HG03039 (cell line): ENCODE data around the gene ZKSCAN3.
A peak's percentile ranks its signal among the peaks of the same experiment; 100 is the strongest.
"Not testable (repeated sequence)": the region's sequence is repeated elsewhere in the genome, so short reads cannot be mapped to it uniquely, and the experiment has no call there.

Source experiments
- ATAC-seq: cut with Tn5 transposase; IDR thresholded peaks from one replicate; pipeline ENCODE4 v1.9.1; 2021; ENCODE audit warnings: mild to moderate bottlenecking, moderate library complexity; ENCODE audit not compliant: unreplicated experiment

Gene ZKSCAN3

DNA sequence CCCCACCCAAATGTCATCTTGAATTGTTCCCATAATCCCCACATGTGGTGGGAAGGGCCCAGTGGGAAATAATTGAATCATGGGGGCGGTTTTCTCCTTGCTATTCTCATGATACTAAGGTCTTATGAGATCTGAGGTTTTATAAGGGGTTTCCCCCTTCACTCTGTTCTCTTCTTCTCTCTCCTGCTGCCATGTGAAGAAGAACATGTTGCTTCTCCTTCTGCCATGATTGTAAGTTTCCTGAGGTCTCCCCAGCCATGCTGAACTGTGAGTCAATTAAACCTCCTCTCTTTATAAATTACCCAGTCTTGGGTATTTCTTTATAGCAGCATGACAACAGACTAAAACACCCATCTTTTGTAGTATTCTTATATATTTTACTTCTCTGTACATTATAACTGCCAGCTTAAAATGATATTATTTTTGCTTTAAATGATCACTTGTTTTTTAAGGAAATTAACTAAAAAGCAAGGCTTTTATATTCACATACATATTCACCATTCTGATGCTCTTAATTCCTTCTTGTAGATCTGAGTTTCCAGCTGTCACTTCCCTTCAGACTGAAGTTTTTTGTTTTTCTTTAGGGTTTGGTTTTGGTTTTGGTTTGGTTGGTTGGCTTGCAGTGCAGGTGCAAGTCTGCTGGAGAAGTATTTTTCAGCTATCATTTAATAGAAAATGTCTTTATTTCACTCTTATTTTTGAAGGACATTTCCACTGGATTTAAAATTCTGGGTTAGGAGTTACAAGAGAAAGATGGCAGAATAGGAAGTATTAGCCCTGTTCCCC, 9.2 kb upstream of the ZKSCAN3 start:
- no peak for ATAC-seq

DNA sequence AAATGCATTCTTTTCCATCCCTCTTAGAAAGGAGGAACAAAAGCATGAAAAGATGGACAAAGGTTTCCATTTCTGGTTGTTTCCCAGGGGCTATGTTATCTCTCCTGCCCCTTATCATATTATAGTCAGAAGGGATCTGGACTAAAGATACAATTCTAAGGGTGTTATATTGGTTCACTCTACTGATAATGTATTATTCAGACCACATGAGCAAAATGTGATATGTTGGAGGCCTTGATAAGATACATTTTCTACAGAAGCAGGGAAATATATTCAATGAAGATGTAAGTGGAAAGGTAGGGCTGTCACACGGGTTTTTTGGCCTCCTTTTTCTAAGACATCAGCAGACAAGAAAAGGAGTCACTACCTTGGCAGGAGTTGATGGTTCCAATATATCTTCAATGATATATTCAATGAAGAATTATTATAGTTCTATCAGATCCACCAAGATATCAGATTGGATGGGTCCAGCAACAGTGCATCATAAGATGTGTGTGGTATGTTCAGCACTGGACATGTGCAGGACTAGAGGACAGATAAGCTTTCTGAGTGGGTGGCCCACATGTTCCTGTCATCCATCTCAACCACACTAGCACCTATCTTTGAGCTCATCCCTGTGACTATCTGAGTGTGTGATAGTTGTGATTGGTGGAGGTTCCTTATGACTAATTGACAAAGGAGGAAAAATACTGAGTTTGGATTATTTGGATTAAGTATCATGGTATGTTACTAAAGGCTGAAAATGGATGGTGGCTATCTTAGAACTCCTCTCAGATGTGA, 5.7 kb upstream of the ZKSCAN3 start:
- ATAC-seq, result no peak

DNA sequence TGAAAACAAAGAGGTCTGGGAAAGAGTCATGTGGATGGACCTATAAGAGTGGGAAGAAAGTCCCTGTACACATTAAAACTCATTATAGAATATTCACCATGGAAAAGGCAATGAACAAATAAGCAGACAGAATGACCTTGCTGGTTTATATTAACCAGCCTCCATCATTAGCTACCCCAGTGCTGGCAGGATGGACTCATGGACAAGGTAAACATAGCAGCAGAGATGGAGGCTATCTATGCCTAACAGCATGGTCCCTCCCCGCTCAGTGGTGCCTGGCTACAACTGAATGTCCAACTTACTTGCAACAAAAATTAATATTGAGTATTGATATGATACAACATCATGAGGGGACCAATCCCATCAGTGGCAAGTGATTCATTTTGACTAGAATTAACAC, 4.5 kb upstream of the ZKSCAN3 start:
- no peak for ATAC-seq

DNA sequence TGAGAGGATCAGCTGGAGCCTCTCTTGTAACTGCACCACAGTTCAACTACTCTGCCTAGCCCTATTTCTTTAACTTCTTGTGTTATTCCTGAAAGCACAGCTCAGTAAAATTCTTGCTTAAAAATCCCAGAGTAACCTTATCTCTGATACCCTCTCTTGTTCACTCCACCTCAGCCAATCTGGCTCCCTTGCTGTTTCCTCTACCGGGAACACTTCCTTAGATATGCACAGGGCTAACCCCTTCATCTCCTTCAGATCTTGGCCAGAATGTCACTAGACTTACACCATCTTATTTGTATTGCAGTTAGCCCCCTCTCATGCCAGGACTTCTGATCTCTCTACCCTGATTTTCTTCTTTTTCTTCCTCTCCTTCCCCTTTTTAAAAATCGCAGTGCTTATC, 2.6 kb upstream of the ZKSCAN3 start:
- ATAC-seq, result no peak

DNA sequence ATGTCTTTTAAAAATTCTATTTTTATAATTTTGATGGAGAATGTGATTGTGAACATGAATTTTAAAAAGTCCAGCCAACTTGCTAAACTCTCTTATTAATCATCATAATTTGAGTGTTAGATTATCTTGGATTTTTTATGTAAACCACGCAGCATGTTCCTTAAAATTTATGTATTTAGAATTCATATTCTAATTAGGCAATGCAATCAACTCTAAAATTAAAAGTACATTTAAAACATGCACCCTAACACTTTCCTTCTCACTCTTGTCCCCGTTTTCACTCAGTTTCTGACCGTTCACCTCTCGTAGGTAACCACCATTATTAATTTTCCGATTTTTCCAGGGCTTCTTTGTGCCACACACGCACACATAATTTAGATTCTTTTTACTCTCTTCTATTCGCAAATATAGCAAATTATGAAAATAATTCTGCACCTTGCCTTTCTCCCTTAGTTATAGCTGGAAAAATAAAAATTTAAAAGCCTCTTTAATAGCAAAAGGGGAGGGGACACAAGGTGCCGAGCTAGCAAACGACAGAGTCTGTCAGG, 329 bp upstream of the ZKSCAN3 start:
- ATAC-seq, result no peak

DNA sequence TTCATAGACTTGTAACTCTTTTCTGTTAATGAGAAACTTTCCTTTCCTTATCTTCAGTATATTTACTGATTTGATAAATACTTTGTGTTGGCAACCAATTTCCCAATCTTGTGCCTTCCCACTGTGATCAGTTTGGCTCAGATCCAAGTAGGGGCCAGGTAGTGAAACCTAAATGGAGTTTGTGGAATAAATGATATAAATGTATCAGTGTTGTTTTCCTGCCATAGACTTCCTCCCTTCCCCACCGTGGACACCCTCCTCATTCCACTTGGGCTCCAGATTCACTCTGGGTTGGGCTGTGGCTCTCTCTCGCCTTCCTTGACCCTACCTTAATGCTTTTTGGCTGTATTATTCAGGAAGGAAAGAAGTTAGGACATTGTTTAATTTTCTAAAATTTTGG, 1.3 kb downstream of the ZKSCAN3 start:
- no peak for ATAC-seq

DNA sequence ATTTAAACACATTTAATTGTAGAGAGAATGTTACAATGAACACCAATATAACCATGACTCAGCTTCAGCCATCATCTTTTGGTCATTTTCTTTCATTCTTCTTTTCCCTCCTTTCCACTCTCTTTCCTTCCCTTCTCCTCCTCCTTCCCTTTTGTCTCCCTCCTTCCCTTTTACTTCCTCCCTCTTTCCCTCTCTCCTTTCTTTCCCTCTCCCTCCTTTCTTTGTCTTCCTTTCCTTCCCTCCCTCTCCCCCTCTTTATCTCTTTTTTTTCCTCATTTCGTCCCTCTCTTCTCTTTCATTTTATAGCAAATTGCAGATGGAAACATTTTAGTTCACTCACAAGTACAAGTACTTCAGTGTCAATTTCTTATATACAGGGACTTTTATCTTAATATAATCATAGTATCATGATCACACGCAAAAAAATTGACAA, 1.8 kb downstream of the ZKSCAN3 start:
- no peak for ATAC-seq

DNA sequence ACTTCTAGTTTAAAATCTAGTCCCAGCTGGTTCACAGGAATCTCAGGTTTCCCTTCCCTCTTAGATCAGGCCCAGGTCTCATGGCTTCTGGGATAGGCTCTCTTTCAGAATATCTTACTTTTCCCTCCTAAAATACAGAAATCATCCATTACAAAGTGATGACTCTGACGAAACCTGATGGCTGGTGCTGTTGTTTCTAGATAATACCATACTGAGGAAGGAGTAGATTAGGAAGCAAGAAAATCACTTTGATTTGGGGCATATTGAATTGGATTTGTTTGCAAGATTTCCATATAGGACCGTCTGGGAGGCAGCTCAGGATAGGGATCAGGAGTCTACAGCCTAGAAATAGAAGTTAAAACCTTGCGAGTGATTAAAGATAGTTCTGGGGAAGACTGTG, 3.6 kb downstream of the ZKSCAN3 start:
- ATAC-seq, result no peak

DNA sequence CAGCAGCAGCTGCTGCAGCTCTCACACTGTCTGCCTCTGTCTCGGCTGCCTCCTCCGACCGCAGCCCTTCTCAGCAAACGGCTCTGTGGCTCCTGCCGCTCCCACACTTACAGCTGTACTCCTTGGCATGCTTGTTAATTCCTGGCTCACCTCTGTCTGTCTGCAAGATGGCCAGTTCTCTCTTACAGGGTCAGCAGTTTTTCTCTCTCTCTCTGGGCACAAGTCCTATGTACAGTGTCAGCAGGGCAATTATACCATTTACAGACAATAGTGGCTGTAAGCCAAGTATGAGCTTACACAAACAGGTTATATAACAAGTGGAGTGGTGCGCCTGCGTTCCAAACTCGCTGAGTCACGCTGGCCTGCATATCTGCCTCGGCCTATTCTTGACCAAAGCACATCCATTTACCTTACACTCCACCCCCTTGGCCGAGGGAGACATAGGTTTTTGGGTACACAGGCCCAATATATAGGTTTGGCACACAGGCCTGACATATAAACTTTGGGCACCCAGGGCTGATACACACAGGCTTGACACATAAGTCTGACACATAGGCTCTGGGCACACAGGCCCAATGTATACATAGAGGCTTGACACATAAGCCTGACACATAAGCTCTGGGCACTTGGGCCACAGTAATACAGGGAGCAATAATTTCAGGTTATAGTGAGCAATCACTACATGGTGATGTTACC, 4.4 kb downstream of the ZKSCAN3 start:
- no peak for ATAC-seq

DNA sequence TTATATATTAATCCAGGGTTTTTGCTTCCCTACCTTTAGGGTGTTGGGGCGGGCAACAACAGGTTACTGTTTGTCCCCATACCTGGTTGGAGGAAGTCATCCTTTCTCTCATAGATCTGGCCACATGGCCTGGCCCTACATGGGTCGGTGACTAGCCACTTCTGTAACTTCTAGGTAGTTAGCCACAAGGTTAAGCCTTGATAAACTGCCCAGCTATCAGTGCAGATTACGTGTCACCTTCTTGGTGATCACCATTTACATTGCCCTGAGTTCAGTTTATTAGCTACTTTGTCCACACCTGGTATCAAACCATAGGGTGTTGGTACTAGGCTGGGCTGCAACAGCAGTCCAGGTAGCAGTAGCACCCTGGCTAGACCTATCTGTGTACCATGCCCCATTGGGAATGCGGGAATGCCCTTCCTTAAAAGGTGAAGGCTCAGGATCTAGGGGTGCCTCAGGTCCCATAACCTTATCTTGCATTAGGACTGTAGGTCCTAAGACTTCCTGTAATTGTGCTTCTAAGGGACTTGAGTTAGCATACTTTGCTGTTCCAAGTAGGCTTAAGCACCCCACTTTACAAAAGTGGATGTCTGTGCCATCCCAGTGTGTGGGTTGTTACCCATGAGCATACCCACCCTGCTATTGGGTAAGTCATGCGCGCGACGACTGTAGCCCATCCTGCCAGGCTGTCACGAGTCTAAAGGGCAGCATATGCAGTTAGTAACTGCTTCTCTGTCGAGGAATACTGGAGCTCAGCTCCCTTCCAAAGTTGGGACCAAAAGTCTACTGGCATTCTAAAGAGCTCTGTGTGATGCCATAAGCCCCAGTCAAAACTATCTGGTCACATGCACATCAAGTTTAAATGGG, 5.2 kb downstream of the ZKSCAN3 start:
- ATAC-seq, result no peak

DNA sequence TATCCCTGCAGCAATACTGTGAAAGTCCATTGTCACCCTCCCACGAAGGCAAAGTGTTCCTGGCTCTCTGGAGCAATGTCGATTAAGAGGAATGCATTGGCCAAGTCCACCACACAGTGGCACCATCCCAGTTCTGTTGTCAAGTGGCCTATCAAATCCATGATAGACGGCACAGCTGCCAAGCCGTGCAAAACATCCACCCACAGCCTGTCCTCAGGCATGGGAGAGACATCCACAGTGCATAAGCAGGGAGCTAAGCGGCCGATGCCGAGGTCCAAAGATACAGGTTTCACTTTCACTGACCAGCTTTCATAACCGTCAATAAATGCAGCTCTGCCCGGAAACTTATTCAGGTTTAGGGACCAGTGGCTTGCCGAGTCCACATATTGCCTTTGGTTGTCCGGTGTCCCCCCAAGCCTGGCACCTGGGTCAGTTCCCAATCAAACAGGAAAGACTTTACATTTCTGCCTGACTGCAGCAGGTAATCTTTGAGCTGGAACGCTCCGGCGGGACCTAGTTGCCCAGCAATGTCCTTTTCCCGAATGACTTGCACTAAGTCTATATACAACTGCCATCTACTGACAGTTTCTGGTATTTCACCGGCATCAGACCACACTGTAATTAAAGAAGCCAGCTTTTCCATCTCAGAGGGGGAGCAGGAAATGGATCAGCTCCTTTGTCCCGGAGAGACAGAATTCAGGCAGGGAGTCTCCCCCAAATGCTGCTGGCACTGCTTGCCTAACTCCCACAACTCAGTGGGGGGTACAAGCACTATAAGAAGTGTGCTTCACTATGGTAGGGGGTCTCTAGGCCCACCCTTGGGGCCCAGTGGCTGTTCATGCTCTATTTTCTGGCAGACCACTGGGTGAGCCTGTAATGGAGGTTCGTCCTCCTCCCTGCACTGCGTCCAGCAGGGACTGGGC, 6.3 kb downstream of the ZKSCAN3 start:
- ATAC-seq, result no peak

DNA sequence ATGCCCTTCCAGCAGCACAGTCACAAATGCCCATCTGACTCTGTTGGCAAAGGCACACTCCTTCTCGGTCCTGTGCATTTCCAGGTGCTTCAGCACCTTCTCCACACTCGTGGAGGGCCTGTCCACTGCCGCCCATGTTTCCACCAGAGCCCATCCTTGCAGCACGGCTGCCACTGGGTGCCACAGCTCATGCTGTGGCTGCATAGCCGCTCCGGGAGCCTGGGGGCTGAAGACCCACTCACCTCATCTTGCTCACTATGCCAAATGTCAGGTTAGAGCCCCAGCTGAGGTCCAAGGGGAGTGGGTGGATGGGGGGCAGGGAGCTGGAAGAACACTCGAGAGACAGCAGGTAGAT, 6.9 kb downstream of the ZKSCAN3 start:
- no peak for ATAC-seq

DNA sequence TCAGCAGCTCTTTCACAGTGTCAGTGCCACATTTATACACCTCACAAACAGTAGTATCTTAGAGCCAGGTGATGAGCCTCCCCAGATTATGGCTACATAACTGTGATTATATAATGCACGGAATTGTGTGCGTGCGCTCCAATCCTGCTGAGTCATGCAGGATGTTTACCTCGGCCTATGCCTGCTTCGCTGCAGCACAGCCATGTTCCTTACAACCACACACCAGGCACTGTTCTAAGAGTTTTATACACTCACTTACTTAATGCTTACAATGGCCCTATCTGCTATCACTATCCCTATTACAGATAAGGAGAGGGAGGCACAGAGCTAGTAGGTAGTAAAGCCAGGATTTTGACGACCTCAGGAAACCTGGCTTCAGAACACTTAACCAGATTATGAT, 7.3 kb downstream of the ZKSCAN3 start:
- ATAC-seq, result no peak

DNA sequence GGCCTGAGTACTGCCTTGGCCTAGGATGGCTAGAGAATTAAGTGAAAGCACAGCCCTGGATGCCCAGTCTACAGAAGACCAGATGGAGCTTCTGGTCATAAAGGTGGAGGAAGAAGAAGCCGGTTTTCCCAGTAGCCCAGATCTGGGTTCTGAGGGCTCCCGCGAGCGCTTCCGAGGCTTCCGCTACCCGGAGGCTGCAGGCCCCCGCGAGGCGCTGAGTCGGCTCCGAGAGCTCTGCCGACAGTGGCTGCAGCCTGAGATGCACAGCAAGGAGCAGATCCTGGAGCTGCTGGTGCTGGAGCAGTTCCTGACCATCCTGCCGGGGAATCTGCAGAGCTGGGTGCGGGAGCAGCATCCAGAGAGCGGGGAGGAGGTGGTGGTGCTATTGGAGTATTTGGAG, 9.8 kb downstream of the ZKSCAN3 start:
- not testable (repeated sequence) for ATAC-seq

DNA sequence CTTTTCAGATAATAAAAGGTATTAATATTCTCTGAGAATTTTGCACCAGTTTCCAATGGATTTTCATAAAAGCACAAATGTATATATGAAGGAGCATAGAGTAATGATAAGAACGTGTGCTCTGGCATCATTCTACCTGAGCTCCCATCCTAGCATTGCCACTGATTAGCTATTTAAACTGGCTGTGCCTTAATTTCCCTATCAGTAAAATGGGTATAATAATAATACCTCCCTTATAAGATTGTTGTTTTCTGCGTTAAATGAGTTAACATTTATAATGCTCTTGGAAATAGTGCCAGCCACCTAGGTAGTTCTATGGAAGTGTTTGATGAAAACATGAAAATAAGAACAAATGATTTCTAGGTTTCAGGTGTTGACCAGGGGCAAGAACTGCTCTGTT, 11.2 kb downstream of the ZKSCAN3 start:
- no peak for ATAC-seq

DNA sequence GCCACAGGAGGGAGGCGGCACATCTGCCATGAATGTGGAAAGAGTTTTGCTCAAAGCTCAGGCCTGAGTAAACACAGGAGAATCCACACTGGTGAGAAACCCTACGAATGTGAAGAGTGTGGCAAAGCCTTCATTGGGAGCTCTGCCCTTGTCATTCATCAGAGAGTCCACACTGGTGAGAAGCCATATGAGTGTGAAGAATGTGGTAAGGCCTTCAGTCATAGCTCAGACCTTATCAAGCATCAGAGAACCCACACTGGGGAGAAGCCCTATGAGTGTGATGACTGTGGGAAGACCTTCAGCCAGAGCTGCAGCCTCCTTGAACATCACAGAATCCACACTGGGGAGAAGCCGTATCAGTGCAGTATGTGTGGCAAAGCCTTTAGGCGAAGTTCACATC, 15.8 kb downstream of the ZKSCAN3 start:
- not testable (repeated sequence) for ATAC-seq

DNA sequence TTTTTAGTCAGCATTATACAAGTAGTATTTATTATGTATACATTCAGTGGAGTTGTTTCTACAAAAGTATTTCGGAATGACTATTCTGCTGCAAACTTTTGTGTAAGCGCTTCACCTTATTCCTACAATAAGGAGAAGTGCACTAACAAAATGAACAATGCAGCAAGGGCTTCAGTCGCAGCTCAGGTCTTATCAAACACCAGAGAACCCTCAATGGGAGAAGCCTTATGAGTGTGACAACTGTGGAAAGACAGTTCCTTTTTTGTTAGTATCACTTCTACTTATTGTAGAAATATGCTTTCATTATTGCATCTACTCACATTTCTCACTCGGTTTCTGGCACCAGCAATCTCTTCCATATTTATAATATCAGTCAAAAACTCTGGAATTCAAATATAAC, 18.8 kb downstream of the ZKSCAN3 start:
- peak; percentile 57 for ATAC-seq

DNA sequence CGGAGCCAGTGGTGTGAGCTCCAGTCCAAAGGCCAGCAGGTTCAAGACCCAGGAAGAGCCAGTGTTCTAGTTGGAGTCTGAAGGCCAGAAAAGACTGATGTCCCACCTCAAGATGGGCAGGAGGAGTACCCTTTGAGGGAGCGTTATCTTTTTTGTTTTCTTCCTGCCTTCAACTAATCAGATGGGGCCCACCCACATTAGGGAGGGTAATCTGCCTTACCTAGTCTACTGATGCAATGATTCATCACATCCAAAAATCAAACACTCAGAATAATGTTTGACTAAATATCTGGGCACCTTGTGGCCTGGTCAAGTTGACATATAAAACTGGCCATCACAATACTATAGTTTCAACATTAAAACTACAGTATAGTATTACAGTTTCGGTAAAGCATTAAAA, 19.7 kb downstream of the ZKSCAN3 start:
- no peak for ATAC-seq

DNA sequence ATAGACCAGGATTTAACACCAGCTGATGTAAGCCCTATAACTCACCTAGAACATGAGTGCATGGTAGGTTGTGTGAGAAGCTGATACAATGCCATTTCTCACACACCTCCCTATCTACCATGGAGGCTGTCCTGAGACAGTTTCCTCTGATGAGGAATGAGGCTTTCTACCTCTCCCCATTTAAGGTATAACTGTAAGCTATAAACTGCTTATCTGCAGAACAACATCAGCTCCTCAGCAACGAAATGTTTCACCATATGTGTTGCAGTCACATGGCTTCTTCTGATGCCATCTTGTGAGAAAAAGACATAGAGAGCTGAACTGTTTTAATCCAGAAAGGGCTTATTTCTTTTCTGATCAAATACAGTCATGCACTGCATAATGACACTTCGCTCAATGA, 20.7 kb downstream of the ZKSCAN3 start:
- ATAC-seq, result no peak

DNA sequence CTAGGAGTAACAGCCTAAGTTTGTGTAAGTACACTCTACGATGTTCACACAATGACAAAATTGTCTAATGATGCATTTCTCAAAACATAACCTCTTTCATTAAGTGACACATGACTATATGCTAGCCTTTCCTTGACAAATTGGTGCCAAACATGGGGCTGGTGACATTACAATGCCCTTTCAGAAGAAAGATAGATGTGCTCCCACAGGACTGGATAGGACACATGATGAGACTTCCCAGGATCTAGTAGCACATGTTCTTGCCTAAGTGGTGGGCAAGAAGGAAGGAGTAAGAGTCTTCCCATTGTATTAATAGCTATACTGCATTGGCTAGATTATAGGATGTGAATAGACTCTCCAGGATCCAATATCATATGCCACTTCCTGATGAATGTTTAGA, 21.5 kb downstream of the ZKSCAN3 start:
- ATAC-seq, result no peak
